GM19372 (cell line): ENCODE data around the gene SGK1.

Experiments
- ATAC-seq: cut with Tn5 transposase; IDR thresholded peaks from one replicate; pipeline ENCODE4 v1.9.1; 2021; ENCODE audit warnings: mild to moderate bottlenecking, low read depth, moderate library complexity; ENCODE audit not compliant: unreplicated experiment

The SGK1 gene

DNA sequence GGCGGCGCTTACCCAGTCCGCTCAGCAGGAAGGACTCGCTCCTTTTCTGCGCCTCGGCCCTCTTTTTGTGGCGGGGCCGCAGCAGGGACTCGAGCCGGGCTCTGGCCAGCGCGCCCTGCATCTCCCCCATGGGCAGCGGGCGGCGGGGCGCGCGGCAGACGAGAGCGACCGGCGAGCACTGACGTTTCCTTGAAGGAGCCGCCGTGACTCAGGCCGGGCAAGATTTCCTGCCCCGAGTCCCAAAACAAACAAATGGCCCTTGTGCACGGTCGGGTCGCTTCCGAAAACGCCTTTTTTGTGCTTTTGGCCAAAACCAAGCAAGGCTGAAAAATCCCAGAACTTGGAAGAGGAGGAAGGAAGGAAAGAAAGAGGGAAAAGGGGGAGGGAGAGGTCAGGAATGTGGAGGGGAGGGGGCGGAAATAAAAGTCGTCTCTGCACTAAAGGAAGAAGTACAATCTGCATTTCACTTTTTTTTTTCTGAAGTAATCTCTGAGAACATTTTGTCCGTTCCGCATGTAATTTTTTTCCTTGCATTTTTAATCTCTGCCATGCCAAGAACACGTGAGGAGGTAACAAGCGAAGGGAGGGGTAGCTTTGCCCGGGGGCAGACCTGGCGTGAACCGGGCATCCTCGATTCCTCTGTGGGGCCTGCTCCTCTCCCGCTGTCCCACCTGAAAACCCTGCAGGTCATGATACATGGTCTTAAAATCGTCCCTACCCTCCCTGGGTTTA is 142.2 kb downstream of the SGK1 start:
- ATAC-seq: peak; percentile 8

DNA sequence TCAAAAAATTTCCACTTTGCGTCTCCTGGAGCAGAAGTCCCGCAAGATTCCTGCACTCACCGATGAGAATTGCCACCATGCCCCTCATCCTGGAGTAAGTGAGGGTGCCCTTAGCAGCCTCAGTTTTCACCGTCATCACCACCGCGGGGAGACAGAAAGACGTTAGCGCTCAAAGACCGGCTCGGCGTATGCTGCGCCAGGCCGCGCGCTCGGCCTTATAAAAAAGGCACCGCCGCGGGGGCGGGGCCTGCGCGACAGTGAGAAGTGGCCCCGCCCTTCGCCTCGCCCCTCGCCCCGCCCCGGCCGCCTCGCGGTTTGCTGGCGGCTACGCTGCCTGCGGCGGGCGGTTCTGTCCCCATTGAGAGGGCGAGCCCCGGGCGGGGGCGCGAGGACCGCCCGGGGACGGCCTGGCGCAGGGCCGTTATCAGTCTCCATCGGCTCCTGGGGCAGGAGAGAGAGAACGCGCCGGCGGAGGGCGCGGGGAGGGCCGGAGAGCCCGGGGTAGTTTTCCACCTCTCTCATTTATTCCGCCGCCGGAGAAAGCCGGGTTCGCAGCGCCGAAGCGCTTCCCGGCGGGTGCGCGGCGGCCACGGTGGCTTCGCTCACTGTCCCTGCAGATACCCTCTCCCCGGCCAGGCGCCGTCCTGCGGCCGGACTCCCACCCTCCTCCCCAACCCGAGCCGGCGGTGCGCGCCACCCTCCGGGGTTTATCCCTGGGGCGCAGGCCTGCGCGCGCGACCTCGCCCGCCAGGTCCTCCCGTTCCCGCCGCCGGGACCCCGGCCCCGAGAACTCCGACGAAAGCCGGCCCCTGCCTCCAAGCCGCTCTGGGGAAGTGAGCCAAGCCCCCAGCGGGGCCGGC is 143.0 kb downstream of the SGK1 start:
- ATAC-seq: peak; percentile 68

DNA sequence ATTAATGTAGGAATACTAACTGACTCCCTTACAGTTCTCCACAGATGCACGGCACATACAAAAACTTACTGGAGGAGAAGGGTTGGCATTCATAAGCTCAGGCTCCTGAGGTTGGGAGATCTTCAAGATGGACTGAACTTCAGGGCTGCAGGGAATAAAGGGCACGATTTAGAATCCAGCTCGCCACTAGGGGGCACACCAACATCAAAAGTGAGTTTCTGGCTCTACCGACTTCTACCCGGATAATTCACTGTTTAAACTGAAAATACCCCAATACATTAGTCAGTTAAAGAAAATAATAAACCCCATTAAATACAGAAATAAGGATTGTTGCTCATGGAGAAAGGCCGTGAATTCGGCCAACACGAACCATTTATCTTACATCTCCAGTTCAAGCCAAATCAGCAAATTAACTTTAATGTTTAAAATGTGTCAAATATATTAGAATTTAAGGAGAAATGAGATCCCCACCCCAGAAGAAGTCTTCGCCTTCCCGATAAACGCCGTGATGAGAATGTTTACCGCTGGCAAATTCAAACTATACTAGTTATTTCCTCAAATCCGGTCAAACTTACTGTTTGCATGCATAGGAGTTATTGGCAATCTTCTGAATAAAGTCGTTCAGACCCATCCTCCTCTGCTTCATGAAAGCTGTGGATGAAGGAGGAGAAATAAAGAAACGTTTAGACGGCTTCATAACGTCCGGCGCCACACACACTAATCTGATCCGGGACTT is 143.8 kb downstream of the SGK1 start:
- no peak for ATAC-seq

DNA sequence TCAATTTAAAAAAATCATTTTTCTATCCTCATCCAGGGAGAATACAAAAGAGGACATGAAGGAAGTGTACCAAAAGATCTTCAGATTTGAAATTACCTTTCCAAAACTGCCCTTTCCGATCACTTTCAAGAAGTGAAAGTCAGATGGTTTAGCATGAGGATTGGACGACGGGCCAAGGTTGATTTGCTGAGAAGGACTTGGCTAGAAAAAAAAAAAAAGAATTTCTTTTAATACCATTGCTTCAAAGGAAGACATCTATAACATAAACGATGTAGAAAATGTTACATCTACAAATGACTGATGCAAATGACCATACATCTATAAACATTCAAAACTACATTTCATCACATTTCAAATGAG is 144.6 kb downstream of the SGK1 start:
- ATAC-seq: no peak

DNA sequence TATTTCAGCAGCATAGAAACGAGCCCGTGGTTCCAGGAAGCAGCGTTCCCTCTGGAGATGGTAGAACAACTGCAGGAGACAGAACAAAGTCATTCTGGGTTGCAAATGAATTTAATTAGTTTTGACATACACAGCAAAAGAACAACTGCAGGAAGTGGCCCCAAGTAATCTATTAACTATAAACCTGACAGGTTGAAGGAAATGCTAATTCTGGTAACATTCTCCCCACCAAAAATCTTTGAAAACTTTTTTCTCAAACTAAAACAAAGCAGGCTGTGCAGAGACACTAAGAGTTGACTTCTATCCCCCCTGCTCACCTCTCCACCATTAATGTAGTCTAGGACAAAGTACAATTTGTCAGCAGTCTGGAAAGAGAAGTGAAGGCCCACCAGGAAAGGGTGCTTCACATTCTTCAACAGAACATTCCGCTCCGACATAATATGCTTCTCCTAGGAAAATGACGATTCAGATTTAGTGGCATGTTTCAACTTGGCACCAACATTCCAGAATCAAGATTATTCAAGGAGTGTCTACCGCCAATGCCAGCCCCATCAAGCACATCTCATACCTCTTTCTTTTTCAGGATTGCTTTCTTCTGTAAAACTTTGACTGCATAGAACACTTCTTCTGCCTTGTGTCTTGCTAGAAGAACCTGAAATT is 145.1 kb downstream of the SGK1 start:
- no peak for ATAC-seq

DNA sequence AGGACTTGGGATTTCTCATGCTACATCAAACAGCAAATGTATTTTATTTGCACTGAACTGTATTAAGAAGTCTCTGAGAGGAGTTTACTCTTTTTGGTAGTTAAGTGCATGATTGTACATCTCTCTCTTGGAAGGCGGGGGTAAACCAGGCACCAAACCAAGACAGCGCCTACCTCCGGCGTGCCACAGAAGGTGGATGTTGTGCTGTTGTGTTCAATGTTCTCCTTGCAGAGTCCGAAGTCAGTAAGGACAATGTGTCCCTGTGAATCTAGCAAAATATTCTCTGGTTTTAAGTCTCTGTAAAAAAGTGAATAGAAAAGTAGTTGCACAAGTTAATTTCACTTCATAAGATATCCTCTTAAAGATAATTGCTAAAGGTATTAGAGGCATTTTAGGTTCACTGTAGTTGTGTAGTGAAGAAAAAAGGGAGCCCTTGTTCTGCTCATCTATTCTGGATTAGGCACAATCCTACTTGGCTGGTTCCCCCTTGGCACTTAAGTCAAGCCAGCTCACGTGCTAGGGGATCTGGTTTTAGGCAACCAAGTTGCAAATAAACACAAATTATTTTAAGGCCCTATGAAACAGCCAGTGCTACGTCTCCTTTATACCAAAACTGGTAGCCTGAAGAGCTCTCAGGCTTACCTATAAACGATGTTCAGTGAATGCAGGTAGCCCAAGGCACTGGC is 145.7 kb downstream of the SGK1 start:
- ATAC-seq: no peak

DNA sequence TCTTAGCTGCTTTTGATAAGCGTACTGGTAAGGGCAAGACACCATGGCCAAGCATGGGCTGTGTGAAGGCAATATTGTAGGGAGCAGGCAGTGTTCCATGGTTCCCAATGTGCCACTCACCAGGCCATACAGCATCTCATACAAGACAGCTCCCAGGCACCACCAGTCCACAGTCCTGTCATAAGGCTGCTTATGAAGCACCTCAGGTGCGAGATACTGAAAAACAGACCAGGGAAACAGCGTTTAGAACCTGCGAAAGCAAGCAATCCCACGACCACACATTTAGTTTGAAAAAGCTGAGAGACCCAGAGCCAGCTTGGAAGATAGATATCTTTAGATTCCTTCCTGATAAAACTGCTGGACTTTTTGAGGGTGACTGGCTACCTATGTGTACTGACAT is 146.4 kb downstream of the SGK1 start:
- no peak for ATAC-seq

DNA sequence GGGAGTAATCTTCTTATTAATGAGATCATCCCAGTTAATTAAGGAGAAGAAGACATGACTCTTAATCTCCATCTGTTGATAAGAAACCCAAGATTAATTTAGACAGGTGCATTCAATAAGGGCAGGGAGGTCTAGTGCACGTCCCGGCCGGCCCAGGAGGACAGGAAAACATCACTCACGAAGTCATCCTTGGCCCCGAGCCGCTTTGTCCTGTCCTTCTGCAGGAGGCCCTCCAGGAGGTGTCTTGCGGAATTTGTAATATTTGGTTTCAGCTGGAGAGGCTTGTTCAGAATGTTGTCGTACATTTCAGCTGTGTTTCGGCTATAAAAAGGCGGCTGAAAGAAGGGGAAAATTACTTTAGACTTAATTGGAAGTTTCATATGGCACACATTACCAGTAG is 147.1 kb downstream of the SGK1 start:
- ATAC-seq: no peak

DNA sequence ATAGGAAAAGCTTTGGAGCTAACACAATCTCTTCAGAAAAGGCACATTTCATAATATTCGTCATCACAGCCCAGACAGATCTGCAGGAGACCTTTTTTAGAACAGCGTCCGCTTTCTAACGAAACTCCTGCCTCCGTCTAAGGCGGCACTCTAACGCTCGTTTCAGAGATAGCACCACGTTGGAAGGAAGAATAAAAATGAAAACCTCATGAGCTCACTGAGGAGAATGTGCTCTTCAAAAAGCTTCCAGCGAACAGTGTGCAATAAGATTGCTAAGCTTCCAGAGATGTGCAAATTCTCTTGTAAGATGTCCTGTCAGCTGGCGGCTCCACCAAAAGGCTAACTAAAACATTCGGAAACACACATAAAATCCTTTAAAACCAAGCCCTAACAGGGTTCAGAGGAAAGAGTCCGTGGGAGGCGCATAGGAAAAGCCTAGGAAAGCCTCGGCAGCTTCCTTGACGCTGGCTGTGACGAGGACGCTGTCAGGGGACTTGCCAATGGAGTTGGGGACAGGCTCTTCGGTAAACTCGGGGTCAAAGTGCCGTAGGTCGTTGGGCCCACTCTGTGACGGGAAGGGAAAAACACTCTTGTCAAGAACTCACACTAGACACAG is 147.9 kb downstream of the SGK1 start:
- ATAC-seq: no peak

DNA sequence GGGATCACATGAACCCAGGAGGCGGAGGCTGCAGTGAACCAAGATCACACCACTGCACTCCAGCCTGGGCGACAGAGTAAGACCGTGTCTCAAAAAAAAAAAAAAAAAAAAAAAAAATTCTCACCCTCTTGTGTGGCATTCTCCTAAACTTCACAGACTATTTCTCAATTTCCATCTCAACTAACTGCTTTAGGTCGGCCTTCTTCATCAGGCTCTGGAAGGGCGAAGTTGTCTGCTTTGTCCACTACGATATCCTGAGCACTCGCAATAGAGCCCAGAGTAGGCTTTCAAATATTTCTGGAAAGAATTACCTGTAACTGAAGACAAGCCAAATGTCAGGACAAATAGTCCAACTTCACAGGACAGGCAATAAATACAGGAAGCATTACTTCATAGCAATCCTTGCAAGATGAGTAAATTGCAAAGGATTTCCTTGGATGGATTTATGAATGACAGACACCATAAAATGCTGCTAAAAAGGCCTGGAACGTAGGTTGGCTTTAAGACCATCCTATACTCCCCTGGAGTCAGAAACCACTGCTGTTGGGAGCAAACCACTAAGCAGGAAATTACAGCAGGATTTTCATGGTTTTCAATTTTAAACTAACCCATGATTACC is 149.2 kb downstream of the SGK1 start:
- ATAC-seq: no peak

DNA sequence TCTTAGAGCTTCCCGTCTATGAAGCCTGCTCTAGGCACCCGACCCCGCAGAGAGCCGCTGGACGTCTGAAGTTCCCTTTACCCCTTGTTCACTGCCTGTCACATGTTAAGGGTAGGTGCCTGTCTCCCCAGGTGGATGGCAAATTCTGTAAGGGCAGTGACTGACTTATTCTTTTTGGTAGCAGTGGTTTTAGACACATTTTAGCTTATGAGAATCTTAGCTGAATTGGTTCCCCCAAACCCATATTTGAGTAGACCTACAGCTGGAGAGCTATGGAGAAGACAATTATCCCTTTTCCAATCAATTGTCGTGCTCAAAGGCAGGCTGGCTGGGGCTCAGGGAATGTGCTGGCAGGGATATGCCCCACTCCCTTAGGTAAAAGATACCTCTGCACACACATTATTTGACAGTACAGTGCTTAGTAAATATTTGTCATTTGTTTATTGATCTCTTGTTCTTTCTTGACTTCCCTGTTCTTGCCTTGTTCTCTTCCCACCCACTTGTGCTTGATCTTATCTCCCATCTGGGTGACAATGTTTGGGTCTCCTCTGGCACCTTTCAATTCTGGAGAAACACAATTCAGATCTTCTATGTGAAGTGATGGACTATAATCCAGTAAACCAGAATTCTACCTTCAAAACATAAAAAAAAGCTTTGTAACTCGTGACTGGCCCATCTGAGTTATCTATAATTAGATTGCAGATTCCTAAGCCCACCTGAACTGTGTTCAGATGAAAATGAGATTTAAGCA is 151.2 kb downstream of the SGK1 start:
- ATAC-seq: no peak

DNA sequence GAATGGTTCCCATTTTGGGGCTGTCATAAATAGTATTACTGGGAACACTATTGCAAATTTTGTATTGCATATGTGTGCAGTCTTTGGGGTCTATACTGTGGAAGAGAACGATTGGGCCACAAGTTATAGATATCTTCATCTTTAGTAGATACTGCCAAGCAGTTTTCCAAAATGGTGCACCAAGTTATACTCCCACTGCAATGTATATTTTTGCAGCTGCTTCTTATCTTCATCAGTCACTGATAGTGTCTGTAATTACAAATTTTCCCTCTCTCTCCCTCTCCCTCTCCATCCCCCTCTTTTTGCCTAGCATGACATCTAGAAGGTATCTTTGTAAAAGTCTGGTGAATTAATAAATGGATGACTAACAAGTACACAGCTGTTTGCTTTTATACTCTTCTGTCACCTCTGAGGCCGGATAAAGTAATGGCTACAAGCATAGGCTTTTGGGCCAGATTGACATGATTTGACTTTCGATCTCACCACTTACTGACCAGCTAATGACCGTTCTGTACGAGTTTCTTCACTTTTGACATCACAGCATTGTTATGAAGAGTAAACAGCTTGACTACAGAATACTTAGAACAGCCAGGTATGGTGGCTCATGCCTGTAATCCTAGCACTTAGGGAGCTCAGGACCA is 152.2 kb downstream of the SGK1 start:
- ATAC-seq: no peak

DNA sequence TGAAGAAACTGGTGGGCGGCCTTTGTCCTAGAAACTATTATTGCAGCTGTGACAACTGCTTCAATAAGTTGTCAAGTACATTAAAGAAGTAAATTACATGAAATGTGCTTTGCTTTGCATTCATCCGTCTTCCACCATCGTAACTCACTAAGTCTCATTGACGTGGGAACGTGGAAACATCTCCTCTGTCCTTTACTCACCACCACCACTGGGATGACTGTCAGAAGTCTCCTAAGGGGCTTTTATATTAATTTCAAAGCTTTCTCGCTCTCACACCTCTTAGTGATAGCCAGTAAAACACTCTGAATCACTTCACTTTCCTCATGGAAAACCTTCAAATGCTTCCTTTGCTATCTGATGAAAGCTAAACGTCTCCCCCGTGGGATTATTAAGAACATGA is 153.6 kb downstream of the SGK1 start:
- ATAC-seq: no peak

DNA sequence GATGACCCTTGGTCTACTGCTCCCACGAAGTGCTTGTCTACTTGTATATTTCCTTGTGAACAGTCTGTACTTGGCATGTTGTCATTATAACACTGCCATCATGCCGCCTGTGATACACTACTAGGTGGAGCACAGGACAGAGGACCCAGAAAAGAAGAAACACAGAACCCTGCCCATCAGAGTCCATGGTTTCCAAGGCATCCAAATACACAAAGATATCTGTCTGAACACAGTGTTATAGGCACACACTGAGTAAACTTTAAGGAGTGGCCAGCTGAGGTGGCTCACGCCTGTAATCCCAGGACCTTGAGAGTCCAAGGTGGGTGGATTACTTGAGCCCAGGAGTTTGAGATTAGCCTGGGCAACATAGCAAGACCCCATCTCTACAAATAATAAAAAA is 155.0 kb downstream of the SGK1 start:
- ATAC-seq: no peak

DNA sequence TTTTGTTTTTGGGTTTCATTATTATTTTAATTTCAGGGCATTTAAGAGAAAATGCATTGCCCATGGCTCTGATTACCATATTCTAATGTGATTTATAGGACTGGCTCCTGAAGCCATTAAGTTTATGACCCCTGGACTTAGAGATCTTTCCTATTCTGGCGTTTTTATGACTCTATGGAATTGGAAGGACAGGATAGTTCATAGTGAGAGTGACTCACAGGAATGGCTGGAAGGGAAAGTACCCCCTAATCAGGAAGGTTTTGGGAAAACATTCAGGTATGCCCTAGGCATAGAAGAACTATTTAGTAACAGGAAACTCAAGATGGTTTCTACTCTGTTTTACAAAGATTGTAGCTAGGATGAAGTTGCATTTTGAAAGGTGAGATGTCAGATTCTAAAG is 156.9 kb downstream of the SGK1 start:
- no peak for ATAC-seq

DNA sequence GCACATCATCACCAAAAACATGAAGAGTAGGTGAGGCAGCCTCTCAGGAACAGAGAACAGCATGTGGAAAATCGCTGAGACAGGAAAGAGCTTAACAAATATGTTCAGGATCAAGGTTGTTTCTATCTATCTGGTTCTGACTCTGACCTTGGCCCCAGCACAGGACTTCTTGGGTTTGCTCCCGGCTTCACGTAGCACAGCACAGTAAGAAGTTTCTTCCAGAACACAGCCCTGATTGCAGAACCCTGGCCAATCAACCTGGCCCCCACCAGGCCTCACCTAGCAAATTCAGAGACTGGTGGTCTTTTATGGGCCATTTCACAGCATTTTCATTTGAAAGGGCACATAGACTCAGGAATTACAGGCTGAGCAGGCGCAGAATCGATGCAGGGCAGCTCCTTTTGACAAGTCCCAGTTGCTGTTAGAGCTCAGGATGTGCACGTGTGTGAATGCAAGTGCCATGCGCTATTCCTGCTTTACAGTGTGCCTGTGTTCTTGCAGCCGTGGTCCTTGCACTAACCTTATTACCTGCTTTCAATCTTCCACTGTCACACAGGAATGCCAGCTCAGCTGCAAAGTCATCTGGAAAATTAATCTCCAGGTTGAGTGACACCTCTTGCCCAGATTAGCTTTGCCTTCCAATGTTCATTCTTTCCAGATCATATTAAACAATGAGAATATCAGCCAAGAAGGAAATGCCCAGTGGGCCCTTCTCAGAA is 165.0 kb downstream of the SGK1 start:
- no peak for ATAC-seq

DNA sequence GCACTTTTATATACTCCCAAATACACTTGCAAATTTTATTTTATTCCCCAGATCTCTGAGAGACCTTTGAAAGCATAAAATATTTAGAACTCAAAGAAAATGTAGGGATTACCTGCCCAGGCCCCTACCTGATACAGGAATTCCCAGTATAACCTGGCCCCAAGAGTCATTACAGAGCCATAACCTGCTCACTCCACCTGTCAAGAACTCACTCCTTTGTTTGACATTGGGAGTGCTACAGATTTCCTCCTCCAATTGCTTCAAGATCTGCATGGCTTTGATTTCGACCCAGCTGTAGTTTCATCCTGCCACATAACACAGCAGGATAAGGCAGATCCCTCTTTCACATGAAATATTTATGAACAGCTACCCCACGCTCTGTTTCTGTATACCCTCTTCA is 169.3 kb downstream of the SGK1 start:
- ATAC-seq: no peak
